KOPT-K1 (cell line): ENCODE data around the gene SMAD5.

Source experiments
- H3K27ac ChIP-seq: fragments of 200-600 bp; sonication (generic); 2 replicates; pipeline ENCODE4 v1.5.1; 2016; ENCODE audit warnings: antibody characterized with exemption, mild to moderate bottlenecking, low read depth, low read length; ENCODE audit not compliant: poor library complexity, severe bottlenecking
- H3K36me3 ChIP-seq: fragments of 200-600 bp; sonication (generic); 2 replicates; pipeline ENCODE4 v1.5.1; 2017; ENCODE audit warnings: antibody characterized with exemption, mild to moderate bottlenecking, low read length, moderate library complexity; ENCODE audit not compliant: insufficient read depth
- H3K9me3 ChIP-seq: fragments of 200-600 bp; sonication (generic); 2 replicates; pipeline ENCODE4 v1.5.1; 2017; ENCODE audit warnings: antibody characterized with exemption, low read length, mild to moderate bottlenecking; ENCODE audit not compliant: insufficient read depth, poor library complexity, severe bottlenecking

SMAD5 gene

GRCh38 chr5:136157514-136157913 lies 24.9 kb downstream of the SMAD5 start:
- Histone ChIP-seq H3K27ac (no peak overlapping the region), H3K9me3 (no peaks in the 10 kb centered on the region), H3K36me3 (no peaks in the 10 kb centered on the region)

- Histone ChIP-seq H3K27ac (no peak overlapping the region), H3K36me3 (no peaks in the 10 kb centered on the region), H3K9me3 (no peaks in the 10 kb centered on the region)
Observed at GRCh38 chr5:136159457-136159856, 26.8 kb downstream of the SMAD5 start.

- no peak overlapping the region for H3K27ac ChIP-seq
- no peaks in the 10 kb centered on the region for H3K9me3 ChIP-seq
- H3K36me3 ChIP-seq = no peaks in the 10 kb centered on the region
Observed at GRCh38 chr5:136162008-136162407, 29.4 kb downstream of the SMAD5 start.

DNA sequence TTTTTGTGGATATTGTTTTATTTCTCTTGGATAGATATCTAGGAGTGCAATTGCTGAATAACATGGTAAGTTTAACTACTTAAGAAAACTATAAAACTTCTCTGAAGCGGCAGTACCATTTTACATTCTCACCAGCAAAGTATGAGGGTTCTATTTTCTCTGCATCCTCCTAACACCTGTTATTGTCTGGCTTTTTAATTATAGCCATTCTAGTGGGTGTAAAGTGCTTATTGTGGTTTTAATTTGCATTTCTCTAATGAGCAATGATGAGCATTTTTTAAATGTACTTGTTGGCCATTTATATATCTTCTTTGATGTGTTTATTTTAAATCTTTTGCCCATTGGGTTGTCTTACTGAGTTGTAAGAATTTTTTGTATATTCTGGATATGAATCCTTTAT lies 31.6 kb downstream of the SMAD5 start:
- Histone ChIP-seq H3K27ac (no peak overlapping the region), H3K36me3 (no peaks in the 10 kb centered on the region), H3K9me3 (no peaks in the 10 kb centered on the region)

DNA sequence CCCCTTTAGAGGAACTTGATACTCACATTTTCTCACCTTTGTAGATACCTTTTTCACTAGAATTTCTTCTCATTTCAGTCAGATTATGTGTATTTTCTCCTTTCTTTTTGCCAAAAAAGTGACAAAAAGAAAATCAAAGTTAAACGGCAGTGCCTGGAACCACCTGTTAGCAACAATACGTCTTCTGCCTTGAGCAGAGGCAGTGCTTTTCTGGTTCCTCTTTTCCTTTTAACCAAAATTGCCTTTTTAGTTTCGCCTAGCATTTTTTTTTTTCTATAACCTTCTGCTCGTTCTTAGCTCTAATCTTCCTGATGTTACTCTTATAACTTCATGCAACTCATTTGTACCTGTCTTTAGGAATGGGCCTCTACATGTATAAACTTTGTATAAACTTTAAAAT lies 34.3 kb downstream of the SMAD5 start:
- Histone ChIP-seq H3K9me3 (no peaks in the 10 kb centered on the region), H3K36me3 (no peaks in the 10 kb centered on the region)

GRCh38 chr5:136169218-136169617 lies 36.6 kb downstream of the SMAD5 start:
- no peaks in the 10 kb centered on the region; the same call in 1 of the 2 replicates for H3K36me3 ChIP-seq
- no peak overlapping the region for H3K27ac ChIP-seq

More for the DNA sequence above, 34.3 kb downstream of the SMAD5 start:
- no peak overlapping the region for H3K27ac ChIP-seq

DNA sequence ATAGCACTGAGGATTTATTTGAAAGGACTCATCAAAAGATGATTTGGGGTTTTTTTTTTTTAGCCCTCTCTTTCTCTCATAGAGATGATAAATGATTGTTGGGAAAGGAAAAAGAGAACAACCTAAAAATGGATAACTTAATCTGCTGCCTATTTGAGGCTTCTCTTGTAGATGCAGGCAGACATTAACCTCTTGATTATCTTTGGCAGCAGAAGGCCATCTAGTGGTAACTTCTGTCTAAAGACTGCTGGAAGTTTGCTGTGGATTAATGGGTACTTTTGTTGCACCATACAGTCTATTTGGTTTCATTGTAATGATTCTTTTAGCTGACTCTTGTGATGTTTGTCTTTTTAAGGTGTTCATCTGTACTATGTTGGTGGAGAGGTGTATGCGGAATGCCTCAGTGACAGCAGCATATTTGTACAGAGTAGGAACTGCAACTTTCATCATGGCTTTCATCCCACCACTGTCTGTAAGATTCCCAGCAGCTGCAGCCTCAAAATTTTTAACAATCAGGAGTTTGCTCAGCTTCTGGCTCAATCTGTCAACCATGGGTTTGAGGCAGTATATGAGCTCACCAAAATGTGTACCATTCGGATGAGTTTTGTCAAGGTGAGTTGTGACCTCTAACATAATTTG lies 41.5 kb downstream of the SMAD5 start:
- H3K36me3 ChIP-seq = no peaks in the 10 kb centered on the region; the same call in 1 of the 2 replicates
- no peak overlapping the region for H3K27ac ChIP-seq

More at GRCh38 chr5:136169218-136169617, 36.6 kb downstream of the SMAD5 start:
- H3K9me3 ChIP-seq = no peaks in the 10 kb centered on the region

DNA sequence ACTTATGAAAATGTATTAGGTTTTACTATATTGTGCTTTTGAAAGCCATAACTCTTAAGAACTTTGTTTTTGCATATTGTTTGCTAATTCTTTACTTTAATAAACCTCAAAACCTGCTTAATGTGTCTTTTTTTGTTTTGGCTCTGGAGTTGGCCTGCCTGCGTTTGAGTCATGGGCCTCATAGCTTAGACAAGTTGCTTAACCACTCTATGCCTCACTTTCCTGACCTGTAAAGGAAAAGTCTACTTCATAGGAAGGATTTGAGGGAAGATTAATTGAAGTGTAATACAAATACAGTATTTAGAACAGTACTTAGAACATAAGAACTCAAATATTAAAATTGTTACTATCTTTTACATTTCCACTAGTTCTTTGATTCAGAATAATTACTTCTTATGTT lies 50.0 kb downstream of the SMAD5 start:
- Histone ChIP-seq H3K36me3 (no peaks in the 10 kb centered on the region), H3K9me3 (no peaks in the 10 kb centered on the region), H3K27ac (no peak overlapping the region)

More for the DNA sequence above, 41.5 kb downstream of the SMAD5 start:
- no peaks in the 10 kb centered on the region for H3K9me3 ChIP-seq

DNA sequence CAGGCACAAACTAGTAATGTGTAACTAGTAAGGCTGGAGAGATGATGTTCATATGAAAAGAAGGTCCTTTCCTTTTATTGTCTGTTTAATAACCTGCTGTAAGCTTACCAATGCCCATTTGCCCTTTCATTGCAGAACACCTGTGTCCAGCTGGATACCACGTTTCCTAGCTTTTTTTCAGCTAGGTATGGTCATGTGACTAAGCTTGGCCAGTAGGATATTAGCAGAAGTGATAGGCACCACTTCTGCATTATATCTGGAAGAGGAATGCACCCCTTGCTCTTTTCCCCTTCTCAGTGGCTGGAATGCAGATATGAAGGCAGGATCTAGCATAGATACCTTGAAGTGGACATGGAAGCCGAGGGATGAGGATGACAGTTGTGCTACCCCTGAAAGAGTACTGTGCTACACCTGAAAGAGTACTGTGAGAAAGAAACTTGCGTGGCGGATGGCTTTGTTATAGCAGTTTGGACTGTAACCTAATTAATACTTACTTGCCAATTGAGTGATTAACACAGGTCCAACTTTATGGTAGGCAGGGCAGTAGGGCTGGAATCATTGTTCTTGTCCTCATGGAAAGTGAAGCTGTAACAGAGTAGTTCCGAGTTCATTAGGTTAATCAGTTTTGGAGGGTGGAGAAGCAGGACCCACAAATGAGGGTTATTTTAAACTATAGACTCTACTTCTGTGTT lies 53.5 kb downstream of the SMAD5 start:
- no peak overlapping the region for H3K27ac ChIP-seq
- H3K9me3 ChIP-seq = no peaks in the 10 kb centered on the region
- no peaks in the 10 kb centered on the region for H3K36me3 ChIP-seq

DNA sequence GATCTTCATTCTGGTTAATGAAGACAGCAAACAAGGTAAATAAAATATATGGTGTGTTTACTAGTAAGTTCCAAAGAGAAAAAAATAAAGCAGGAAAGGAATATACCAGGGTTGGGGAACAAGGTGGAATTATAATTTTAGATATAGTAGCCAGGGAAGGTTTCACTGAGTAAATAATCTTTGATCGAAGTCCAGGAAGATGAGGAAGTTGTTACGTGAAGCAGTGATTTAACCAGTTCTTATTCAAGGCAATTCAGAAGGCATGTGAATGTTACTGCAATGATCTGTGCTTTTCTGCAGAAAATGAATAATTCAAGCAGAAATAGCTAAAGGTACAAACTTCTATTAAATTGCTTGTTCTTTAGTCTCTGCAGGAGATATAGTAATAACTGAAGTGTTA lies 54.2 kb downstream of the SMAD5 start:
- Histone ChIP-seq H3K27ac (no peak overlapping the region), H3K36me3 (no peaks in the 10 kb centered on the region), H3K9me3 (no peaks in the 10 kb centered on the region)

DNA sequence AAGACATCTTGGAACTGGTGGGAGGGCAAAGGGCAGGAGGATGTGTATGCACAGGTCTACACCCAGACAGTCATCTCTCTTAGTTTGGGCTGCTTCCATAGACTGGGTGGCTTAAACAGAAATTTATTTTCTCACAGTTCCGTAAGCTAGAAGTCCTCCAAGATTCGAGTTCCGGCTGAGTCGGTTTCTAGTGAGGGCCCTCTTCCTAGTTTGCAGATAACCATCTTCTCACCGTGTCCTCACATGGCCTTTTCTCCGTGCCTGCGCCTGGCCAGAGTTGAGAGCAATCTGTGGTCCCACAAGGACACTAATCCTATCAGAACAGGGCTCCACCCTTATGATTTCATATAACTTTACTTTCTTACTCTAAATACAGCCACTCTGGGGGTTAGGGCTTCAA lies 56.2 kb downstream of the SMAD5 start:
- Histone ChIP-seq H3K36me3 (no peaks in the 10 kb centered on the region), H3K9me3 (no peaks in the 10 kb centered on the region)

GRCh38 chr5:136190091-136190720 lies 57.6 kb downstream of the SMAD5 start:
- Histone ChIP-seq H3K9me3 (no peaks in the 10 kb centered on the region), H3K27ac (no peak overlapping the region), H3K36me3 (no peaks in the 10 kb centered on the region)

More for the DNA sequence above, 56.2 kb downstream of the SMAD5 start:
- no peak overlapping the region for H3K27ac ChIP-seq

DNA sequence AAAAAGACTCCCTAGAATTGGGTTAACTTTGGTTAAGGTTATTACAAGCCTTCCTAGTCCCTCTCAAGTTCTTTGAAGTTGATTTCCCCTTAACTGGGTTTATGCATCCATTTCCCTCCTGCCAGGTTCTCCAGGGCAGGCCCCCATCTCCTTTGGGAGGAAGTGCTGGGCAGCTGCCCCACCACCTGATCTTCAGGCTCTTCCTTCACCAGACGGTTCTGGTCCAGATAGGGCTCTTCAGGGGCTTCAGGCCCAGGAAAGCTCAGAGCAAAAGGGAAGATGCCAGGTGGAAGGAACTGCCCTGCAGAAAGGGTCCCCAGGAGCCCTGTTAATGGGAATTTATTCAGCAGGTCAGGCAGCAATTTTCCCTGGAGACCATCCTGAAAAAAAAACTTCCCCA lies 58.3 kb downstream of the SMAD5 start:
- Histone ChIP-seq H3K36me3 (no peaks in the 10 kb centered on the region), H3K9me3 (no peaks in the 10 kb centered on the region), H3K27ac (no peak overlapping the region)

- H3K36me3 ChIP-seq = no peaks in the 10 kb centered on the region
- no peak overlapping the region for H3K27ac ChIP-seq
- no peaks in the 10 kb centered on the region for H3K9me3 ChIP-seq
Observed at GRCh38 chr5:136191304-136192014, 58.8 kb downstream of the SMAD5 start.

- Histone ChIP-seq H3K36me3 (no peaks in the 10 kb centered on the region), H3K27ac (no peak overlapping the region)
Observed at GRCh38 chr5:136192015-136192525, 59.4 kb downstream of the SMAD5 start.

More at GRCh38 chr5:136192015-136192525, 59.4 kb downstream of the SMAD5 start:
- H3K9me3 ChIP-seq = no peaks in the 10 kb centered on the region
